ENCODE results near the gene CHCHD6.

CHCHD6 gene

DNA sequence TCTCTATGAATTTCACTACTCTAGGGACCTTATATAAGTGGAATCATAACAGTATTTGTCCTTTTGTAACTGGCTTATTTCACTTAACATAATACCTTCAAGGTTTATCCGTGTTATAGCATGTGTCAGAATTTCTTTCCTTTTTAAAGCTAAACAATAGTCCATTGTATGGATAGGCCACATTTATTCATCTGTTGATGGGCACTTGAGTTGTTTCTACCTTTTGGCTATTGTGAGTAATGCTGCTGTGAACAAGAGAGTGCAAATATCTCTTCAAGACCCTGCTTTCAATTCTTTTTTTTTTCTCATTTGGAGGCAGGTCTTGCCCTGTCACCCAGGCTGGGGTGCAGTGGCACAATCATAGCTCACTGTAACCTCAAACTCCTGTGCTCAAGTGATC lies 56.5 kb downstream of the CHCHD6 start:
- no peaks in the 10 kb centered on the region for H3K4me1 ChIP-seq
- intact Hi-C loops (cut with DNase I; ENCODE audit: low total_unique reads), result no loop called here
- no peak for TF ChIP-seq CTCF (IDR thresholded peaks at IDR 0.05)
- H3K36me3 ChIP-seq, result no peaks in the 10 kb centered on the region
- H3K27me3 ChIP-seq, result no peaks in the 10 kb centered on the region
- no peak overlapping the region for H3K4me3 ChIP-seq
- no peak overlapping the region for H3K27ac ChIP-seq
- H3K9me3 ChIP-seq, result no peaks in the 10 kb centered on the region
- DNase-seq, result no peak

GRCh38 chr3:126763035-126763434 lies 59.0 kb downstream of the CHCHD6 start:
- Histone ChIP-seq H3K36me3 (peaks cover 0 to 6% (median 6%) of the 10 kb centered on the region in 3 donors), H3K27me3 (no peaks in the 10 kb centered on the region), H3K4me3 (no peak overlapping the region), H3K27ac (no peak overlapping the region), H3K4me1 (no peaks in the 10 kb centered on the region), H3K9me3 (no peaks in the 10 kb centered on the region)
- no peak for TF ChIP-seq CTCF (IDR thresholded peaks at IDR 0.05)
- DNase-seq, result no peak
- intact Hi-C loops (cut with DNase I; ENCODE audit: low total_unique reads), result no loop called here

- no peaks in the 10 kb centered on the region for H3K9me3 ChIP-seq
- TF ChIP-seq CTCF (IDR thresholded peaks at IDR 0.05), result no peak
- no peaks in the 10 kb centered on the region for H3K4me1 ChIP-seq
- no peak overlapping the region for H3K27ac ChIP-seq
- intact Hi-C loops (cut with DNase I; ENCODE audit: low total_unique reads), result no loop called here
- no peaks in the 10 kb centered on the region for H3K27me3 ChIP-seq
- no peak for DNase-seq
- H3K4me3 ChIP-seq, result no peak overlapping the region
- H3K36me3 ChIP-seq, result peaks cover 0 to 6% (median 6%) of the 10 kb centered on the region in 3 donors
Observed at GRCh38 chr3:126765187-126766069, 61.4 kb downstream of the CHCHD6 start.

GRCh38 chr3:126766653-126767052 lies 62.6 kb downstream of the CHCHD6 start:
- intact Hi-C loops (cut with DNase I; ENCODE audit: low total_unique reads), result no loop called here
- Histone ChIP-seq H3K36me3 (peaks cover 0 to 6% (median 6%) of the 10 kb centered on the region in 3 donors), H3K4me3 (no peak overlapping the region), H3K9me3 (no peaks in the 10 kb centered on the region), H3K27ac (no peak overlapping the region), H3K27me3 (no peaks in the 10 kb centered on the region), H3K4me1 (no peaks in the 10 kb centered on the region)
- DNase-seq, result no peak
- no peak for TF ChIP-seq CTCF (IDR thresholded peaks at IDR 0.05)

- no peak for TF ChIP-seq CTCF (IDR thresholded peaks at IDR 0.05)
- Histone ChIP-seq H3K4me3 (no peak overlapping the region), H3K4me1 (no peaks in the 10 kb centered on the region), H3K27ac (no peak overlapping the region), H3K36me3 (peaks cover 0 to 6% (median 6%) of the 10 kb centered on the region in 3 donors), H3K27me3 (no peaks in the 10 kb centered on the region), H3K9me3 (no peaks in the 10 kb centered on the region)
- intact Hi-C loops (cut with DNase I; ENCODE audit: low total_unique reads), result no loop called here
- DNase-seq, result no peak
Observed at GRCh38 chr3:126768903-126769302, 64.9 kb downstream of the CHCHD6 start.
